ENCODE measurements around the gene ZNF41.

The ZNF41 gene

GRCh38 chrX:47482512-47483305, at the start of gene ZNF41:
ZNF41 (minus strand) TSS chrX:47483222; CDS start chrX:47467481, 15,741 bp downstream.
- Histone ChIP-seq H3K9me3 (ENCODE audit: control insufficient read depth, insufficient read depth, low read length) (no peaks in the 10 kb centered on the region), H3K27ac (ENCODE audit: low read depth, low read length) (peak within 1 kb of the TSS; percentile 74), H3K4me1 (ENCODE audit: control insufficient read depth, low read length) (peaks cover 26% of the 10 kb centered on the region), H3F3A (ENCODE audit: control insufficient read depth, insufficient read depth) (0 out of 2 replicates have a peak, but pooled peaks cover 7% of the 10 kb centered on the region), H3K4me3 (ENCODE audit: low read length) (peak within 1 kb of the TSS; percentile 90), H3K4me2 (ENCODE audit: low read length) (peak within 1 kb of the TSS; percentile 92), H3K36me3 (ENCODE audit: control insufficient read depth, low read length) (no peaks in the 10 kb centered on the region; the same call in 1 of the 2 replicates), H4K20me1 (ENCODE audit: control insufficient read depth, insufficient read depth, low read depth, low read length) (no peaks in the 10 kb centered on the region), H3K9me2 (replicated peaks; ENCODE audit: control insufficient read depth, low read length) (no peaks in the 10 kb centered on the region), H3K79me2 (ENCODE audit: control insufficient read depth, low read length) (peaks cover 69% of the 10 kb centered on the region), H3K27me3 (ENCODE audit: control insufficient read depth, low read length) (no peaks in the 10 kb centered on the region)
- TF ChIP-seq EZH2phosphoT487 (IDR thresholded peaks at IDR 0.05; ENCODE audit: borderline replicate concordance, low read length) (no peak), CTCF (IDR thresholded peaks at IDR 0.05; ENCODE audit: low read depth, low read length, poor library complexity, severe bottlenecking) (no peak)

GRCh38 chrX:47530049-47530448, 47.0 kb upstream of the ZNF41 start:
- Histone ChIP-seq H3K9me3 (ENCODE audit: control insufficient read depth, insufficient read depth, low read length) (no peaks in the 10 kb centered on the region), H3K36me3 (ENCODE audit: control insufficient read depth, low read length) (no peaks in the 10 kb centered on the region), H3K4me2 (ENCODE audit: low read length) (no peak overlapping the region), H4K20me1 (ENCODE audit: control insufficient read depth, insufficient read depth, low read depth, low read length) (no peaks in the 10 kb centered on the region), H3K27me3 (ENCODE audit: control insufficient read depth, low read length) (no peaks in the 10 kb centered on the region), H3K4me3 (ENCODE audit: low read length) (no peak overlapping the region), H3K27ac (ENCODE audit: low read depth, low read length) (no peak overlapping the region), H3K79me2 (ENCODE audit: control insufficient read depth, low read length) (no peaks in the 10 kb centered on the region), H3K9me2 (replicated peaks; ENCODE audit: control insufficient read depth, low read length) (no peaks in the 10 kb centered on the region), H3K4me1 (ENCODE audit: control insufficient read depth, low read length) (no peaks in the 10 kb centered on the region), H3F3A (ENCODE audit: control insufficient read depth, insufficient read depth) (no peaks in the 10 kb centered on the region)
- no peak for TF ChIP-seq EZH2phosphoT487 (IDR thresholded peaks at IDR 0.05; ENCODE audit: borderline replicate concordance, low read length)
- no peak for TF ChIP-seq CTCF (IDR thresholded peaks at IDR 0.05; ENCODE audit: low read depth, low read length, poor library complexity, severe bottlenecking)

GRCh38 chrX:47529548-47529947, 46.5 kb upstream of the ZNF41 start:
- TF ChIP-seq CTCF (IDR thresholded peaks at IDR 0.05; ENCODE audit: low read depth, low read length, poor library complexity, severe bottlenecking) (no peak), EZH2phosphoT487 (IDR thresholded peaks at IDR 0.05; ENCODE audit: borderline replicate concordance, low read length) (no peak)
- no peaks in the 10 kb centered on the region for H3K9me2 ChIP-seq (replicated peaks; ENCODE audit: control insufficient read depth, low read length)
- H3K27ac ChIP-seq (ENCODE audit: low read depth, low read length) = no peak overlapping the region
- no peaks in the 10 kb centered on the region for H4K20me1 ChIP-seq (ENCODE audit: control insufficient read depth, insufficient read depth, low read depth, low read length)
- no peaks in the 10 kb centered on the region for H3K27me3 ChIP-seq (ENCODE audit: control insufficient read depth, low read length)
- H3K36me3 ChIP-seq (ENCODE audit: control insufficient read depth, low read length) = no peaks in the 10 kb centered on the region
- H3K4me1 ChIP-seq (ENCODE audit: control insufficient read depth, low read length) = no peaks in the 10 kb centered on the region
- H3K4me2 ChIP-seq (ENCODE audit: low read length) = no peak overlapping the region
- no peak overlapping the region for H3K4me3 ChIP-seq (ENCODE audit: low read length)
- H3K79me2 ChIP-seq (ENCODE audit: control insufficient read depth, low read length) = no peaks in the 10 kb centered on the region
- no peaks in the 10 kb centered on the region for H3F3A ChIP-seq (ENCODE audit: control insufficient read depth, insufficient read depth)
- H3K9me3 ChIP-seq (ENCODE audit: control insufficient read depth, insufficient read depth, low read length) = no peaks in the 10 kb centered on the region
